Central memory CD8-positive, alpha-beta T cell (primary cell): ENCODE results near the gene NCS1.

Source experiments
- ATAC-seq: fragments of 150-1000 bp; cut with Tn5 transposase; replicated peaks from 2 replicates; pipeline ENCODE4 v1.10.0; 2022; ENCODE audit warnings: mild to moderate bottlenecking, moderate FRiP score, moderate number of reproducible peaks; ENCODE audit not compliant: poor library complexity, severe bottlenecking; ENCODE audit errors: extremely low read depth
- DNase-seq, 2 donors: peaks; one replicate each; pipeline ENCODE4 v3.0.0; 2021; ENCODE audit warnings: low spot score in 2 of 2
- H3K27ac Mint-ChIP-seq: one replicate; pipeline ENCODE4 v1.8.0; 2022; ENCODE audit warnings: low read depth, mild to moderate bottlenecking, moderate library complexity, mixed read lengths
- H3K27me3 Mint-ChIP-seq: one replicate; pipeline ENCODE4 v1.8.0; 2022; ENCODE audit warnings: mixed read lengths
- H3K36me3 Mint-ChIP-seq: one replicate; pipeline ENCODE4 v1.8.0; 2022; ENCODE audit warnings: mild to moderate bottlenecking, moderate library complexity, mixed read lengths; ENCODE audit not compliant: insufficient read depth
- H3K4me1 Mint-ChIP-seq: one replicate; pipeline ENCODE4 v1.8.0; 2022; ENCODE audit warnings: mixed read lengths
- H3K4me3 Mint-ChIP-seq: one replicate; pipeline ENCODE4 v1.8.0; 2022; ENCODE audit warnings: mild to moderate bottlenecking, moderate library complexity, mixed read lengths
- H3K9me3 Mint-ChIP-seq: one replicate; pipeline ENCODE4 v1.8.0; 2022; ENCODE audit warnings: mixed read lengths

Gene NCS1

GRCh38 chr9:130262061-130262745 lies 90.0 kb downstream of the NCS1 start:
- peaks cover 92% of the 10 kb centered on the region for H3K27me3 Mint-ChIP-seq
- no peaks in the 10 kb centered on the region for H3K4me1 Mint-ChIP-seq
- no peak overlapping the region for H3K27ac Mint-ChIP-seq
- no peaks in the 10 kb centered on the region for H3K36me3 Mint-ChIP-seq
- DNase-seq (no peak), ATAC-seq (no peak)
- no peak overlapping the region for H3K4me3 Mint-ChIP-seq
- H3K9me3 Mint-ChIP-seq = no peaks in the 10 kb centered on the region

GRCh38 chr9:130262771-130263170 lies 90.6 kb downstream of the NCS1 start:
- Mint-ChIP-seq H3K36me3 (no peaks in the 10 kb centered on the region), H3K4me1 (no peaks in the 10 kb centered on the region), H3K4me3 (no peak overlapping the region), H3K9me3 (no peaks in the 10 kb centered on the region), H3K27me3 (peaks cover 92% of the 10 kb centered on the region), H3K27ac (no peak overlapping the region)
- ATAC-seq = no peak
- DNase-seq = no peak

- no peak overlapping the region for H3K27ac Mint-ChIP-seq
- H3K36me3 Mint-ChIP-seq = no peaks in the 10 kb centered on the region
- H3K9me3 Mint-ChIP-seq = no peaks in the 10 kb centered on the region
- ATAC-seq (no peak), DNase-seq (no peak)
- H3K27me3 Mint-ChIP-seq = peaks cover 92% of the 10 kb centered on the region
- H3K4me1 Mint-ChIP-seq = no peaks in the 10 kb centered on the region
- no peak overlapping the region for H3K4me3 Mint-ChIP-seq
Measured at GRCh38 chr9:130263601-130264413, 91.6 kb downstream of the NCS1 start.

- H3K9me3 Mint-ChIP-seq = no peaks in the 10 kb centered on the region
- no peak overlapping the region for H3K4me3 Mint-ChIP-seq
- peaks cover 86% of the 10 kb centered on the region for H3K27me3 Mint-ChIP-seq
- no peaks in the 10 kb centered on the region for H3K4me1 Mint-ChIP-seq
- H3K27ac Mint-ChIP-seq = no peak overlapping the region
- ATAC-seq (no peak), DNase-seq (no peak)
- no peaks in the 10 kb centered on the region for H3K36me3 Mint-ChIP-seq
Measured at GRCh38 chr9:130264414-130265350, 92.5 kb downstream of the NCS1 start.

- H3K27ac Mint-ChIP-seq = no peak within 1 kb of the TSS
- H3K9me3 Mint-ChIP-seq = no peaks in the 10 kb centered on the region
- no peaks in the 10 kb centered on the region for H3K4me1 Mint-ChIP-seq
- H3K4me3 Mint-ChIP-seq = no peak within 1 kb of the TSS
- no peak for ATAC-seq
- no peaks in the 10 kb centered on the region for H3K36me3 Mint-ChIP-seq
- peaks cover 80% of the 10 kb centered on the region for H3K27me3 Mint-ChIP-seq
- no peak for DNase-seq
Measured at GRCh38 chr9:130265431-130266235, 93.4 kb downstream of the NCS1 start, which contains the start of gene HMCN2. HMCN2 (plus strand) TSS chr9:130265760; CDS start chr9:130265879, 119 bp downstream.

GRCh38 chr9:130266236-130267098 lies 94.3 kb downstream of the NCS1 start:
- Mint-ChIP-seq H3K36me3 (no peaks in the 10 kb centered on the region), H3K9me3 (no peaks in the 10 kb centered on the region), H3K27ac (no peak overlapping the region), H3K27me3 (peaks cover 80% of the 10 kb centered on the region), H3K4me3 (no peak overlapping the region), H3K4me1 (no peaks in the 10 kb centered on the region)
- DNase-seq (no peak), ATAC-seq (no peak)

- Mint-ChIP-seq H3K4me1 (no peaks in the 10 kb centered on the region), H3K27me3 (peaks cover 80% of the 10 kb centered on the region), H3K9me3 (no peaks in the 10 kb centered on the region), H3K27ac (no peak overlapping the region), H3K36me3 (no peaks in the 10 kb centered on the region), H3K4me3 (no peak overlapping the region)
- DNase-seq (no peak), ATAC-seq (no peak)
Measured at GRCh38 chr9:130267930-130268329, 95.7 kb downstream of the NCS1 start.

GRCh38 chr9:130268521-130269211 lies 96.5 kb downstream of the NCS1 start:
- no peak for DNase-seq
- no peaks in the 10 kb centered on the region for H3K36me3 Mint-ChIP-seq
- H3K4me3 Mint-ChIP-seq = no peak overlapping the region
- H3K27ac Mint-ChIP-seq = no peak overlapping the region
- no peak for ATAC-seq
- H3K9me3 Mint-ChIP-seq = no peaks in the 10 kb centered on the region
- no peaks in the 10 kb centered on the region for H3K4me1 Mint-ChIP-seq
- H3K27me3 Mint-ChIP-seq = peaks cover 73% of the 10 kb centered on the region

- H3K4me3 Mint-ChIP-seq = no peak overlapping the region
- peaks cover 64% of the 10 kb centered on the region for H3K27me3 Mint-ChIP-seq
- no peak for DNase-seq
- H3K4me1 Mint-ChIP-seq = no peaks in the 10 kb centered on the region
- H3K9me3 Mint-ChIP-seq = no peaks in the 10 kb centered on the region
- H3K27ac Mint-ChIP-seq = no peak overlapping the region
- H3K36me3 Mint-ChIP-seq = no peaks in the 10 kb centered on the region
- ATAC-seq = no peak
Measured at GRCh38 chr9:130271473-130271872, 99.3 kb downstream of the NCS1 start.

GRCh38 chr9:130275156-130275555 lies 103.0 kb downstream of the NCS1 start:
- Mint-ChIP-seq H3K9me3 (no peaks in the 10 kb centered on the region), H3K36me3 (no peaks in the 10 kb centered on the region), H3K4me1 (no peaks in the 10 kb centered on the region), H3K27ac (no peak overlapping the region), H3K4me3 (no peak overlapping the region), H3K27me3 (peaks cover 47% of the 10 kb centered on the region)
- no peak for DNase-seq
- no peak for ATAC-seq

GRCh38 chr9:130276121-130276520 lies 103.9 kb downstream of the NCS1 start:
- Mint-ChIP-seq H3K27ac (no peak overlapping the region), H3K4me1 (no peaks in the 10 kb centered on the region), H3K9me3 (no peaks in the 10 kb centered on the region), H3K36me3 (no peaks in the 10 kb centered on the region), H3K4me3 (no peak overlapping the region), H3K27me3 (peaks cover 39% of the 10 kb centered on the region)
- DNase-seq (no peak), ATAC-seq (no peak)
